ENCODE measurements around the gene RAD51B. TPM values are rescaled to one million over a fixed set of nuclear protein-coding genes. Genes with fewer than 3 reads are reported as not detected.
A peak's percentile ranks its signal among the peaks of the same experiment; 100 is the strongest.

The RAD51B gene
- total RNA-seq, 2 donors from 2014 or later, result 22.8 to 33.8 TPM

- no peak overlapping the region for H3K27ac Mint-ChIP-seq
- H3K4me1 Mint-ChIP-seq, result peaks cover 6% of the 10 kb centered on the region
- 78 to 90% methylated on average over 11 of the region's 11 CpGs for WGBS, 2 experiments (ENCODE audit: insufficient coverage in 1 of 2, insufficient read length in 1 of 2)
- Histone ChIP-seq H3K9me3 (ENCODE audit: control insufficient read depth, low read length) (peaks cover 18% of the 10 kb centered on the region), H3K4me1 (ENCODE audit: control insufficient read depth, insufficient read depth, low read length) (peaks cover 6% of the 10 kb centered on the region), H3K27me3 (ENCODE audit: control insufficient read depth, insufficient read depth, low read length, poor library complexity, severe bottlenecking) (peaks cover 16% of the 10 kb centered on the region), H3K27ac (ENCODE audit: low read depth, low read length) (no peak overlapping the region), H3K36me3 (ENCODE audit: control insufficient read depth, insufficient read depth, low read length) (no peaks in the 10 kb centered on the region), H3K4me3 (ENCODE audit: low read length) (no peak overlapping the region), H3K9ac (ENCODE audit: extremely low read depth, low read length, poor library complexity, severe bottlenecking) (no peak overlapping the region)
- H3K9me3 Mint-ChIP-seq, result peaks cover 62% of the 10 kb centered on the region
- TF ChIP-seq, protein P1, sequence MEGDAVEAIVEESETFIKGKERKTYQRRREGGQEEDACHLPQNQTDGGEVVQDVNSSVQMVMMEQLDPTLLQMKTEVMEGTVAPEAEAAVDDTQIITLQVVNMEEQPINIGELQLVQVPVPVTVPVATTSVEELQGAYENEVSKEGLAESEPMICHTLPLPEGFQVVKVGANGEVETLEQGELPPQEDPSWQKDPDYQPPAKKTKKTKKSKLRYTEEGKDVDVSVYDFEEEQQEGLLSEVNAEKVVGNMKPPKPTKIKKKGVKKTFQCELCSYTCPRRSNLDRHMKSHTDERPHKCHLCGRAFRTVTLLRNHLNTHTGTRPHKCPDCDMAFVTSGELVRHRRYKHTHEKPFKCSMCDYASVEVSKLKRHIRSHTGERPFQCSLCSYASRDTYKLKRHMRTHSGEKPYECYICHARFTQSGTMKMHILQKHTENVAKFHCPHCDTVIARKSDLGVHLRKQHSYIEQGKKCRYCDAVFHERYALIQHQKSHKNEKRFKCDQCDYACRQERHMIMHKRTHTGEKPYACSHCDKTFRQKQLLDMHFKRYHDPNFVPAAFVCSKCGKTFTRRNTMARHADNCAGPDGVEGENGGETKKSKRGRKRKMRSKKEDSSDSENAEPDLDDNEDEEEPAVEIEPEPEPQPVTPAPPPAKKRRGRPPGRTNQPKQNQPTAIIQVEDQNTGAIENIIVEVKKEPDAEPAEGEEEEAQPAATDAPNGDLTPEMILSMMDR (conservative IDR thresholded peaks at IDR 0.05), result no peak
- peak overlapping the region; percentile 5 for H3K4me3 Mint-ChIP-seq
- peak; percentile 79 for DNase-seq
- H3K36me3 Mint-ChIP-seq (ENCODE audit: low read depth), result peaks cover 22% of the 10 kb centered on the region
- H3K27me3 Mint-ChIP-seq (ENCODE audit: insufficient read depth), result peaks cover 12% of the 10 kb centered on the region
These were observed 108.8 kb downstream of the RAD51B start for GRCh38 chr14:67928375-67928774.

- Mint-ChIP-seq H3K9me3 (peaks cover 29% of the 10 kb centered on the region), H3K4me3 (no peak overlapping the region), H3K27me3 (ENCODE audit: insufficient read depth) (peaks cover 29% of the 10 kb centered on the region), H3K4me1 (peaks cover 18% of the 10 kb centered on the region), H3K36me3 (ENCODE audit: low read depth) (peaks cover 5% of the 10 kb centered on the region), H3K27ac (no peak overlapping the region)
- Histone ChIP-seq H3K9ac (ENCODE audit: extremely low read depth, low read length, poor library complexity, severe bottlenecking) (no peak overlapping the region), H3K4me3 (ENCODE audit: low read length) (no peak overlapping the region), H3K27me3 (ENCODE audit: control insufficient read depth, insufficient read depth, low read length, poor library complexity, severe bottlenecking) (peaks cover 41% of the 10 kb centered on the region), H3K36me3 (ENCODE audit: control insufficient read depth, insufficient read depth, low read length) (no peaks in the 10 kb centered on the region), H3K9me3 (ENCODE audit: control insufficient read depth, low read length) (peaks cover 9% of the 10 kb centered on the region), H3K27ac (ENCODE audit: low read depth, low read length) (no peak overlapping the region), H3K4me1 (ENCODE audit: control insufficient read depth, insufficient read depth, low read length) (peaks cover 6% of the 10 kb centered on the region)
- TF ChIP-seq, protein P1 (conservative IDR thresholded peaks at IDR 0.05), result no peak
- no peak for DNase-seq
- WGBS, 2 experiments (ENCODE audit: insufficient coverage in 1 of 2, insufficient read length in 1 of 2), result 94% methylated on average over 4 of the region's 4 CpGs; no CpG with 5 or more reads in 1 of the 2 experiments
These were observed 113.2 kb downstream of the RAD51B start for GRCh38 chr14:67932708-67933246.

DNA sequence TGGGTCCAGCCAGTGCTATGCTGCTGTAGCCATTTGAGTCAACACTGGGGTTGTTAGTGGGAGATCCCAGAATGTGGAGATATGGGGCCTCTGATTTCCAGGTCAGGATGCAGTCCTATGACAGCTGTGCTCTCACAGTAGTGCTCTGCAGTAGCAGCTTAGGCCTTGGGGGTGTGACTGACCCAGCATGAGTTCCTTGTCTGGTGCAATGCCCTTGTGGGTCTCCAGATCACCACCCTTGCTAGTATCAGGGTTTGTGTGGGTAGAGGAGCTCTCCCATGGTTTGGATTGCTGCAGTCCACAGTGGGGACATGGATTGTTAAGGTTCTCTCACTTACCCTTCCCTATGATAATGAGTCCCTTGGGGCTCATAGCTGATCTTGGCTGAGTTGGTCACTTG is 113.7 kb downstream of the RAD51B start:
- peaks cover 6% of the 10 kb centered on the region for H3K4me1 ChIP-seq (ENCODE audit: control insufficient read depth, insufficient read depth, low read length)
- peak; percentile 49 for DNase-seq
- H3K4me3 ChIP-seq (ENCODE audit: low read length), result no peak overlapping the region
- H3K9ac ChIP-seq (ENCODE audit: extremely low read depth, low read length, poor library complexity, severe bottlenecking), result no peak overlapping the region
- H3K4me3 Mint-ChIP-seq, result no peak overlapping the region
- H3K27me3 ChIP-seq (ENCODE audit: control insufficient read depth, insufficient read depth, low read length, poor library complexity, severe bottlenecking), result peaks cover 42% of the 10 kb centered on the region
- peaks cover 9% of the 10 kb centered on the region for H3K9me3 ChIP-seq (ENCODE audit: control insufficient read depth, low read length)
- H3K36me3 Mint-ChIP-seq (ENCODE audit: low read depth), result peaks cover 5% of the 10 kb centered on the region
- H3K27ac ChIP-seq (ENCODE audit: low read depth, low read length), result no peak overlapping the region
- peaks cover 23% of the 10 kb centered on the region for H3K4me1 Mint-ChIP-seq
- H3K36me3 ChIP-seq (ENCODE audit: control insufficient read depth, insufficient read depth, low read length), result no peaks in the 10 kb centered on the region
- no peak overlapping the region for H3K27ac Mint-ChIP-seq
- TF ChIP-seq, protein P1 (conservative IDR thresholded peaks at IDR 0.05), result no peak
- peaks cover 28% of the 10 kb centered on the region for H3K9me3 Mint-ChIP-seq
- H3K27me3 Mint-ChIP-seq (ENCODE audit: insufficient read depth), result peaks cover 29% of the 10 kb centered on the region

Data from endodermal cell (in vitro differentiated cells).